SK-N-SH (cell line): Measurements from ENCODE around the gene ACTG2. TPM values are rescaled to one million over a fixed set of nuclear protein-coding genes. Genes with fewer than 3 reads are reported as not detected.
A peak's percentile ranks its signal among the peaks of the same experiment; 100 is the strongest.
"Not testable (repeated sequence)": the region's sequence is repeated elsewhere in the genome, so short reads cannot be mapped to it uniquely, and the experiment has no call there.

ENCODE experiments used
- CTCF ChIA-PET: fragments of 300-600, 350-600 bp; formaldehyde crosslinking; extraction: SDS; loops from one replicate; lab custom pipeline; 2021; lab: Yijun Ruan, JAX
- POLR2A ChIA-PET: fragments of 350-600 bp; sonication (Branson Sonifier 250); formaldehyde crosslinking; extraction: SDS; loops from one replicate; lab custom pipeline; 2020; ENCODE audit warnings: antibody characterized with exemption, inconsistent platforms; lab: Yijun Ruan, JAX
- DNase-seq: peaks from one replicate; pipeline ENCODE4 v3.0.0; 2012
- H2AFZ ChIP-seq: fragments of 200-600 bp; sonication (generic); 2 replicates; pipeline ENCODE4 v1.8.1; 2016; ENCODE audit warnings: antibody characterized with exemption, mild to moderate bottlenecking, low read depth
- H3F3A ChIP-seq: fragments of 200-600 bp; sonication (generic); replicated peaks from 2 replicates; pipeline ENCODE3; 2016; ENCODE audit warnings: antibody characterized with exemption, mild to moderate bottlenecking; ENCODE audit not compliant: insufficient read depth
- H3K27ac ChIP-seq, 2 experiments: fragments of 200-500 bp in 1 of 2; fragments of 200-600 bp in 1 of 2; sonication (Bioruptor generic) in 1 of 2; sonication (generic), shearing (Covaris generic) in 1 of 2; 2 replicates each; pipeline versions ENCODE4 v1.5.1 to v1.6.1; 2014 to 2016; ENCODE audit warnings: low read depth in 2 of 2, inconsistent platforms in 1 of 2, low read length in 1 of 2, mild to moderate bottlenecking in 1 of 2, mixed read lengths in 1 of 2
- H3K27me3 ChIP-seq: fragments of 200-600 bp; sonication (generic), shearing (Covaris generic); 2 replicates; pipeline ENCODE4 v1.6.1; 2016; ENCODE audit warnings: mixed run types; ENCODE audit not compliant: insufficient read depth
- H3K36me3 ChIP-seq, 2 experiments: fragments of 200-500 bp in 1 of 2; fragments of 200-600 bp in 1 of 2; sonication (Bioruptor generic) in 1 of 2; sonication (generic) in 1 of 2; replicated peaks in 1 of 2; 2 replicates each; pipeline versions ENCODE3 to v1.5.1; 2014 to 2016; ENCODE audit warnings: low read length in 1 of 2, mild to moderate bottlenecking in 1 of 2; ENCODE audit not compliant: insufficient read depth in 2 of 2, control insufficient read depth in 1 of 2
- H3K4me1 ChIP-seq, 2 experiments: fragments of 200-500 bp in 1 of 2; fragments of 200-600 bp in 1 of 2; sonication (Bioruptor generic) in 1 of 2; sonication (generic), shearing (Covaris generic) in 1 of 2; 2 replicates each; pipeline versions ENCODE4 v1.5.1 to v1.6.1; 2014 to 2016; ENCODE audit warnings: low read depth in 1 of 2, low read length in 1 of 2, mixed run types in 1 of 2; ENCODE audit not compliant: insufficient read depth in 2 of 2, control insufficient read depth in 1 of 2
- H3K4me2 ChIP-seq: fragments of 200-600 bp; sonication (generic), shearing (Covaris generic); 2 replicates; pipeline ENCODE4 v1.6.1; 2017; ENCODE audit warnings: mixed run types
- H3K4me3 ChIP-seq, 2 experiments: fragments of 200-500 bp in 1 of 2; fragments of 200-600 bp in 1 of 2; sonication (Bioruptor generic) in 1 of 2; sonication (generic), shearing (Covaris generic) in 1 of 2; 2 replicates each; pipeline versions ENCODE4 v1.5.1 to v1.8.1; 2014 to 2016; ENCODE audit warnings: low read depth in 2 of 2, inconsistent platforms in 1 of 2, low read length in 1 of 2, mild to moderate bottlenecking in 1 of 2, mixed read lengths in 1 of 2, moderate library complexity in 1 of 2
- H3K79me2 ChIP-seq: fragments of 200-600 bp; sonication (generic); 2 replicates; pipeline ENCODE4 v1.8.1; 2017; ENCODE audit warnings: mild to moderate bottlenecking; ENCODE audit not compliant: insufficient read depth
- H3K9ac ChIP-seq: fragments of 200-600 bp; sonication (generic); 2 replicates; pipeline ENCODE4 v1.6.1; 2017; ENCODE audit warnings: mixed run types
- H3K9me2 ChIP-seq: fragments of 200-600 bp; sonication (generic); 2 replicates; pipeline ENCODE4 v1.6.1; 2017; ENCODE audit warnings: mixed run types
- H3K9me3 ChIP-seq: fragments of 200-600 bp; sonication (generic); 2 replicates; pipeline ENCODE4 v1.6.1; 2017; ENCODE audit warnings: mixed run types, mild to moderate bottlenecking, moderate library complexity
- H4K20me1 ChIP-seq: fragments of 200-600 bp; sonication (generic); 2 replicates; pipeline ENCODE4 v1.6.1; 2017; ENCODE audit warnings: mild to moderate bottlenecking, mixed run types; ENCODE audit not compliant: insufficient read depth
- ELF1 ChIP-seq: IDR thresholded peaks from 2 replicates; pipeline ENCODE4 v1.4.0; 2012
- EZH2phosphoT487 ChIP-seq: fragments of 200-600 bp; sonication (generic); IDR thresholded peaks from 2 replicates; pipeline ENCODE4 v1.6.1; 2017; ENCODE audit warnings: low read depth, mixed run types, mild to moderate bottlenecking, antibody characterized with exemption, moderate library complexity, borderline replicate concordance
- FOXJ3 ChIP-seq: sonication (generic); formaldehyde crosslinking; IDR thresholded peaks from 2 replicates; pipeline ENCODE4 v1.5.1; 2020; ENCODE audit warnings: mild to moderate bottlenecking, missing genetic modification reagents
- GABPA ChIP-seq: IDR thresholded peaks from 2 replicates; pipeline ENCODE4 v1.4.0; 2012; ENCODE audit warnings: low read depth, mild to moderate bottlenecking
- GATA2 ChIP-seq: sonication (generic); formaldehyde crosslinking; IDR thresholded peaks from 2 replicates; pipeline ENCODE4 v1.5.0; 2020; ENCODE audit warnings: mild to moderate bottlenecking, missing genetic modification reagents
- JUND ChIP-seq: IDR thresholded peaks from 2 replicates; pipeline ENCODE4 v1.4.0; 2012
- MEF2A ChIP-seq: IDR thresholded peaks from 2 replicates; pipeline ENCODE4 v1.4.0; 2012; ENCODE audit warnings: low read depth, borderline replicate concordance
- MXI1 ChIP-seq: IDR thresholded peaks from 2 replicates; pipeline ENCODE4 v1.6.1; 2012; ENCODE audit warnings: mild to moderate bottlenecking, low read depth, low read length, improper control_type of control experiment
- NFIC ChIP-seq: IDR thresholded peaks from 2 replicates; pipeline ENCODE4 v1.4.0; 2012; ENCODE audit warnings: borderline replicate concordance
- RAD21 ChIP-seq: IDR thresholded peaks from 2 replicates; pipeline ENCODE4 v1.6.1; 2012; ENCODE audit warnings: mild to moderate bottlenecking, low read length
- RXRA ChIP-seq: IDR thresholded peaks from 2 replicates; pipeline ENCODE4 v1.4.0; 2012; ENCODE audit warnings: low read depth, mild to moderate bottlenecking, borderline replicate concordance
- SIN3A ChIP-seq: IDR thresholded peaks from 2 replicates; pipeline ENCODE4 v1.6.1; 2012; ENCODE audit warnings: low read depth, mild to moderate bottlenecking, low read length, moderate library complexity, borderline replicate concordance
- TCF12 ChIP-seq: IDR thresholded peaks from 2 replicates; pipeline ENCODE4 v1.4.0; 2012
- TEAD4 ChIP-seq: IDR thresholded peaks from 2 replicates; pipeline ENCODE4 v1.4.0; 2012; ENCODE audit warnings: mild to moderate bottlenecking, borderline replicate concordance; ENCODE audit not compliant: insufficient read depth
- WGBS: methylation state at CpG from one replicate; pipeline ENCODE4 v1.1.6; 2017; ENCODE audit warnings: low lambda C conversion rate; 5-methylcytosine and 5-hydroxymethylcytosine counted together
- polyA plus RNA-seq, 3 experiments: library from polyadenylated mRNA; depleted of rRNA; stranded (reverse); fragments of >200 nt; gene quantifications; 2 replicates each; pipeline ENCODE4 v1.2.3, GENCODE V29; 2012
- TF ChIP-seq, protein P1 (sequence below): fragments of 150-350 bp; IDR thresholded peaks from 2 replicates; pipeline ENCODE4 v1.6.1; 2017; ENCODE audit warnings: antibody characterized with exemption, low read length, low read depth, borderline replicate concordance
- TF ChIP-seq, protein P2 (sequence below): IDR thresholded peaks from 2 replicates; pipeline ENCODE4 v1.4.0; 2012; ENCODE audit warnings: low read depth
- TF ChIP-seq, protein P3 (sequence below): fragments of 150-350 bp; IDR thresholded peaks from 2 replicates; pipeline ENCODE4 v1.6.1; 2016; ENCODE audit warnings: mild to moderate bottlenecking, low read depth, low read length

The ACTG2 gene
- polyA plus RNA-seq, 1 of the 3 experiments (the other 2 are of a cell fraction) = 0.25 TPM

DNA sequence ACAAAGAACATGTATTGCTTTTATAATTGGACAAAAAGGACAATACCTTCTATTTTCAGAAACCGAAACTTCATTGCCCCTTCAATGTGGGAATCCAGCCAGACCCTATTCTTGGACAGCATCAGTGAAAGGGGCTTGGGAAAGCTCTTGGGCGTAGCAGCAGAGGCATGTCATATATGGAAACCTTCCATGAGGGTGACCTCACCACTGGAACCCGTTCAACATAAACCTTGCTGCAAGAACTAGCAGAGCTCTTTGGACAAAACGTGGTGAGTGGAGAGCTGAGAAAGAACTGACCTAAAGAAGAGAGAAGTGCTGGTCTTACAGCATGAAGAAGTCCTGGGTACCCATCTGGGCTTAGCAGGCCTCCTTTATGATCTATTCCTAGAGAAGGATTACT, 22.7 kb upstream of the ACTG2 start:
- Histone ChIP-seq H3F3A (no peaks in the 10 kb centered on the region), H3K27ac (peak overlapping the region in 1 of 2 experiments; percentile 34; a peak in 1 of 4 replicates), H3K27me3 (no peaks in the 10 kb centered on the region), H3K4me3 (no peak overlapping the region), H3K4me1 (no peaks in the 10 kb centered on the region), H4K20me1 (no peaks in the 10 kb centered on the region), H2AFZ (no peak overlapping the region), H3K36me3 (peaks cover 18 to 19% of the 10 kb centered on the region in 2 experiments), H3K79me2 (no peaks in the 10 kb centered on the region), H3K9me2 (no peaks in the 10 kb centered on the region), H3K9ac (no peak overlapping the region), H3K9me3 (no peaks in the 10 kb centered on the region), H3K4me2 (0 out of 2 replicates have a peak overlapping the region, but pooled peaks have one; percentile 2)
- WGBS = 66% methylated on average over 4 of the region's 4 CpGs
- ChIA-PET CTCF (no interaction called here), POLR2A (no interaction called here)
- peak; percentile 26; the same call in 1 of the 2 replicates for TF ChIP-seq NFIC
- TF ChIP-seq RAD21 = no peak
- no peak for DNase-seq

DNA sequence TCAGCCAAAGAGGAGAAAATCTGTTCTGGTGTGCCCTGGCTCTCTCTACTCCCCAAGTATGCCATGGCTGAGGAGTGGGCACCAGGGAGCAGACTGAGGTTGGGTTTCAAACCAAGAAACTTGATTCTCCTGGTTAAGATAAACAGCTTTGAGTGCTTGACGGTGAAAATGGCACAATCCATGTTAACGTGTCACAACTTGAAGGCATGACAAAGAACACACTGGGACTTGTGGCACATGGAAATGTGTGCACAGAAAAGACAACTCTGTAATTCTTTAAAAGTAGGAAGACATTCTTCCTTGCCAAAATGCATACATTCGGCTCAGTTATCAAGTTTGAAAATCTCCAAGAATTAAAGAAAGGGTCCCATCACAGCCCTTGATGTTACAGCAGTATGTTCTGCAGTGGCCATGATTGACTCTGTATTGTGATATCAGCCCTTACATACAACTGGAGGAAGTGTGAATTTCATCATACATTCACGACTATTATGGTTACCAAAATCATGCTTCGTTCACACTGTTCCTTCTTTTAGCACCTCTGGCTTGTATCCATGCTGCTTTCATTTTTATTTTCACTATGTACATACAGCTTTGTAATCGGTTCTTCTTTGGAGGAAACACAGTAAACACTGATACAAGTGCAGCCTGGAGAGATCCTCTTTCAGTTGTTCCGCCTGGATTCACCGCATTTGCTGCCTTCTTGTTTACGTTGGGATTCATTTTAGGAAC, 15.6 kb upstream of the ACTG2 start:
- Histone ChIP-seq H3K27ac (no peak overlapping the region), H3K4me3 (no peak overlapping the region), H2AFZ (no peak overlapping the region), H3K36me3 (no peaks in the 10 kb centered on the region), H3F3A (no peaks in the 10 kb centered on the region), H3K9me2 (no peaks in the 10 kb centered on the region), H3K27me3 (no peaks in the 10 kb centered on the region), H3K4me2 (no peak overlapping the region), H3K9me3 (no peaks in the 10 kb centered on the region), H3K4me1 (no peaks in the 10 kb centered on the region), H4K20me1 (no peaks in the 10 kb centered on the region), H3K79me2 (no peaks in the 10 kb centered on the region), H3K9ac (no peak overlapping the region)
- no peak for TF ChIP-seq ELF1
- TF ChIP-seq, protein P1, sequence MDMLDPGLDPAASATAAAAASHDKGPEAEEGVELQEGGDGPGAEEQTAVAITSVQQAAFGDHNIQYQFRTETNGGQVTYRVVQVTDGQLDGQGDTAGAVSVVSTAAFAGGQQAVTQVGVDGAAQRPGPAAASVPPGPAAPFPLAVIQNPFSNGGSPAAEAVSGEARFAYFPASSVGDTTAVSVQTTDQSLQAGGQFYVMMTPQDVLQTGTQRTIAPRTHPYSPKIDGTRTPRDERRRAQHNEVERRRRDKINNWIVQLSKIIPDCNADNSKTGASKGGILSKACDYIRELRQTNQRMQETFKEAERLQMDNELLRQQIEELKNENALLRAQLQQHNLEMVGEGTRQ = no peak
- no peak for TF ChIP-seq JUND
- TF ChIP-seq GATA2 (CRISPR knock-in tag) = no peak
- TF ChIP-seq GABPA = no peak
- no peak for TF ChIP-seq RXRA
- TF ChIP-seq MXI1 = no peak
- TF ChIP-seq, protein P2, sequence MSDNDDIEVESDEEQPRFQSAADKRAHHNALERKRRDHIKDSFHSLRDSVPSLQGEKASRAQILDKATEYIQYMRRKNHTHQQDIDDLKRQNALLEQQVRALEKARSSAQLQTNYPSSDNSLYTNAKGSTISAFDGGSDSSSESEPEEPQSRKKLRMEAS = no peak
- TF ChIP-seq TEAD4 = no peak
- no peak for TF ChIP-seq TCF12
- no peak for TF ChIP-seq EZH2phosphoT487
- no peak for TF ChIP-seq SIN3A
- TF ChIP-seq MEF2A = no peak
- TF ChIP-seq, protein P3, sequence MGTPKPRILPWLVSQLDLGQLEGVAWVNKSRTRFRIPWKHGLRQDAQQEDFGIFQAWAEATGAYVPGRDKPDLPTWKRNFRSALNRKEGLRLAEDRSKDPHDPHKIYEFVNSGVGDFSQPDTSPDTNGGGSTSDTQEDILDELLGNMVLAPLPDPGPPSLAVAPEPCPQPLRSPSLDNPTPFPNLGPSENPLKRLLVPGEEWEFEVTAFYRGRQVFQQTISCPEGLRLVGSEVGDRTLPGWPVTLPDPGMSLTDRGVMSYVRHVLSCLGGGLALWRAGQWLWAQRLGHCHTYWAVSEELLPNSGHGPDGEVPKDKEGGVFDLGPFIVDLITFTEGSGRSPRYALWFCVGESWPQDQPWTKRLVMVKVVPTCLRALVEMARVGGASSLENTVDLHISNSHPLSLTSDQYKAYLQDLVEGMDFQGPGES = no peak
- no peak for TF ChIP-seq FOXJ3 (CRISPR knock-in tag)
- WGBS = 34% methylated on average over 9 of the region's 9 CpGs
- ChIA-PET CTCF (interaction anchor here (1.0 kb wide), 1 partner anchor 19 kb away, joined by 3 read pairs; no protein-coding TSS in a partner anchor), POLR2A (no interaction called here)
- no peak for DNase-seq

DNA sequence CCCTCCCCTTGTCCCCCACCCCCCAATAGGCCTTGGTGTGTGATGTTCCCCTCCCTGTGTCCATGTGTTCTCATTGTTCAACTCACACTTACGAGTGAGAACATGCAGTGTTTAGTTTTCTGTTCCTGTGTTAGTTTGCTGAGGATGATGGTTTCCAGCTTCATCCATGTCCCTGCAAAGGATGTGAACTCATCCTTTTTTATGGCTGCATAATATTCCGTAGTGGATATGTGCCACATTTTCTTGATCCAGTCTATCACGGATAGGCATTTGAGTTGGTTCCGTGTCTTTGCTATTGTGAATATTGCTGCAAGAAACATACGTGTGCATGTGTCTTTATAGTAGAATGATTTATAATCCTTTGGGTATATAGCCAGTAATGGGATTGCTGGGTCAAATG, 14.8 kb upstream of the ACTG2 start:
- H3K9me3 ChIP-seq, POLR2A ChIA-PET, H3K4me2 ChIP-seq, H3K4me3 ChIP-seq, H2AFZ ChIP-seq, H4K20me1 ChIP-seq, H3K4me1 ChIP-seq, H3K27ac ChIP-seq, H3F3A ChIP-seq, H3K36me3 ChIP-seq, H3K79me2 ChIP-seq, H3K9ac ChIP-seq, DNase-seq, H3K27me3 ChIP-seq, H3K9me2 ChIP-seq: not testable (repeated sequence)
- CTCF ChIA-PET = interaction anchor here (1.0 kb wide), 1 partner anchor 18 kb away, joined by 3 read pairs; no protein-coding TSS in a partner anchor
- 84% methylated on average over 5 of the region's 5 CpGs for WGBS
